Fibroblast of villous mesenchyme (primary cell): ENCODE results near the gene GMNN. TPM values are rescaled to one million over a fixed set of nuclear protein-coding genes. Genes with fewer than 3 reads are reported as not detected.
A peak's percentile ranks its signal among the peaks of the same experiment; 100 is the strongest.
"Not testable (repeated sequence)": the region's sequence is repeated elsewhere in the genome, so short reads cannot be mapped to it uniquely, and the experiment has no call there.

Experiments used
- DNase-seq: peaks from one replicate; pipeline ENCODE4 v3.0.0-alpha.2; 2010; ENCODE audit warnings: low read depth
- H3K4me3 ChIP-seq: 2 replicates; pipeline ENCODE4 v1.5.1; 2011; ENCODE audit warnings: low read depth, mild to moderate bottlenecking, low read length
- CTCF ChIP-seq: IDR thresholded peaks from 2 replicates; pipeline ENCODE4 v1.5.1; 2012; ENCODE audit warnings: low read depth, mild to moderate bottlenecking, low read length; ENCODE audit not compliant: insufficient read depth
- total RNA-seq: library from RNA; depleted of rRNA; stranded (reverse); fragments of >200 nt; gene quantifications from 2 replicates; pipeline ENCODE4 v1.2.3, GENCODE V29; 2012

Gene GMNN
- total RNA-seq, 1 donor = 24.2 TPM

GRCh38 chr6:24761851-24762250, 12.9 kb upstream of the GMNN start:
- DNase-seq = no peak
- H3K4me3 ChIP-seq = no peak overlapping the region
- no peak for TF ChIP-seq CTCF

- DNase-seq = no peak
- TF ChIP-seq CTCF = no peak
- no peak overlapping the region for H3K4me3 ChIP-seq
Measured at GRCh38 chr6:24763578-24763977, 11.2 kb upstream of the GMNN start.

GRCh38 chr6:24764833-24765828, 9.6 kb upstream of the GMNN start:
- not testable (repeated sequence) for H3K4me3 ChIP-seq, DNase-seq

- DNase-seq, H3K4me3 ChIP-seq: not testable (repeated sequence)
Measured at GRCh38 chr6:24765968-24766367, 8.8 kb upstream of the GMNN start.

- H3K4me3 ChIP-seq = no peak overlapping the region
- TF ChIP-seq CTCF = peak; percentile 41
- DNase-seq = peak; percentile 48
Measured at GRCh38 chr6:24766680-24767462, 7.9 kb upstream of the GMNN start.

GRCh38 chr6:24768361-24768760, 6.4 kb upstream of the GMNN start:
- no peak for TF ChIP-seq CTCF
- DNase-seq = no peak
- no peak overlapping the region for H3K4me3 ChIP-seq

- DNase-seq = peak; percentile 80
- TF ChIP-seq CTCF = no peak
- H3K4me3 ChIP-seq = peak overlapping the region; percentile 89
Measured at GRCh38 chr6:24775520-24776058, 852 bp downstream of the GMNN start.
